ENCODE results near the gene ETFA. TPM values are rescaled to one million over a fixed set of nuclear protein-coding genes. Genes with fewer than 3 reads are reported as not detected.

Gene ETFA
- total and polyA plus RNA-seq, 2 of the 8 experiments (the other 6 are each of a cell fraction or from before 2014, with no cell fraction given), result 60.9 to 90.0 TPM

- TF ChIP-seq ATF3 (IDR thresholded peaks at IDR 0.05; ENCODE audit: insufficient read depth, low read depth, low read length) (no peak), BCL11A (IDR thresholded peaks at IDR 0.05; ENCODE audit: low read depth in 2 of 2, low read length in 2 of 2) (no peak), SP4 (IDR thresholded peaks at IDR 0.05; ENCODE audit: low read length) (no peak), TAF7 (optimal IDR thresholded peaks at IDR 0.05; ENCODE audit: borderline replicate concordance, low read depth, low read length) (no peak), HDAC6 (IDR thresholded peaks at IDR 0.05; ENCODE audit: low read depth, low read length) (no peak), CTBP2 (IDR thresholded peaks at IDR 0.05; ENCODE audit: borderline replicate concordance, insufficient read depth, insufficient read length, low read length) (peak; percentile 90), SRF (IDR thresholded peaks at IDR 0.05; ENCODE audit: low read depth, low read length) (no peak), RXRA (IDR thresholded peaks at IDR 0.05; ENCODE audit: insufficient read depth, low read depth, low read length) (no peak), SIN3A (conservative IDR thresholded peaks at IDR 0.05 in 1 of 2, IDR thresholded peaks at IDR 0.05 in 1 of 2; ENCODE audit: low read depth in 1 of 2, low read length in 2 of 2) (no peak; a peak in 1 of 4 replicates), ATF2 (IDR thresholded peaks at IDR 0.05; ENCODE audit: low read length) (no peak), RAD21 (IDR thresholded peaks at IDR 0.05 in 1 of 2, conservative IDR thresholded peaks at IDR 0.05 in 1 of 2; ENCODE audit: low read depth in 2 of 2, low read length in 2 of 2) (no peak), RFX5 (IDR thresholded peaks at IDR 0.05; ENCODE audit: borderline replicate concordance, low read depth, low read length) (no peak), USF2 (IDR thresholded peaks at IDR 0.05; ENCODE audit: low read length) (no peak), SIRT6 (IDR thresholded peaks at IDR 0.05; ENCODE audit: low read length) (no peak), NANOG (IDR thresholded peaks at IDR 0.05; ENCODE audit: insufficient read depth, low read depth, low read length, poor library complexity, severe bottlenecking) (no peak), POU5F1 (IDR thresholded peaks at IDR 0.05; ENCODE audit: low read depth, low read length) (no peak)
Observed at GRCh38 chr15:76345880-76346668, 34.8 kb upstream of the ETFA start (continued).

Measured in H1 (cell line).